Measurements from ENCODE around the gene GALNT6. TPM values are rescaled to one million over a fixed set of nuclear protein-coding genes. Genes with fewer than 3 reads are reported as not detected.
A peak's percentile ranks its signal among the peaks of the same experiment; 100 is the strongest.
"Not testable (repeated sequence)": the region's sequence is repeated elsewhere in the genome, so short reads cannot be mapped to it uniquely, and the experiment has no call there.

The GALNT6 gene
- total RNA-seq, 1 experiment from 2014 or later: 6.5 TPM

DNA sequence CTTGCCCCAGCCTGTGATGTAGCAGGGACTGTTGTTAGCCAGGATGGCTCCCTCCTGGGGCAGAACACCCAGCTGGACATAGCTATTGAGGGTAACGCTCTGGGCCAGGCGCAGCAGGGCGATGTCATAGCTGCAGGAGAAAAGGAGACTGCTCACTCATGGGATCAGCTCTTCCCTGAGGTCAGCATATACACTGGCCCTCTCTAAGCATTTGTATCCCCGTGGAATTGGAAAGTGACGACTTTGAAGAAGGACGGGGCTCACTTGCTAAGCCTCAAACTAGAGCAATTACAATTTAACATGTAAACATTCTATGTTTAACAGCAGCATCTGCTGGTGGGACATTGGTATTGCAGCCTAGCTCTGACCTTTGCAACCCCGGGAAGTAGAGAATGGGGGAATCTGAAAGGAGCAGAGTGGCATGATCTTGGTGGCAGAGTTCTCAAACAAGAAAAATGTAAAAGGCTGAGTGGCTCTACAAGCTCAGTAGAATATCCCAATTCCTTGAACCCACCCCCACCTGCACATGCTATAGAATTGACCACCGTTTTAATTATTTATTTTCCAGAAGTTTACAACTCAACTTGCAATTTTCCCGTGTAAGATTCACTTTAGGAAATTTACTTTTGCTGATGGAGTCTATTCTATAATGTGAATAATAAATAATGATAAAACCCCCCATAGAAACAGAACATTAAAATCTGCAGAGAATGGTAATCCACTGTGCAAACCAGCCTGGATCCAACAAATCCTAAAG lies 49.8 kb downstream of the GALNT6 start:
- no peaks in the 10 kb centered on the region for H3K4me1 ChIP-seq (ENCODE audit: control insufficient read depth, insufficient read depth, low read length)
- ChIA-PET CTCF (interaction anchor here (0.5 to 1.6 kb wide), 15 partner anchors 13 to 516 kb away, joined by 3 to 11 read pairs (median 4); partner anchors contain the start of gene SMAGP), POLR2A (interaction anchor here (0.6 kb wide), 1 partner anchor 37 kb away, joined by 5 read pairs; no protein-coding TSS in a partner anchor)
- in situ Hi-C loops (cut with HindIII; ENCODE audit: low pct_unique_long_range_greater_than_20kb, low sequenced_read_pairs) (no loop called here), intact Hi-C loops (cut with micrococcal nuclease; ENCODE audit: unreplicated experiment) (loop anchor here (5.0 kb wide), 1 partner anchor 74 kb away; no protein-coding TSS in a partner anchor)
- TF ChIP-seq TCF7L2 (IDR thresholded peaks at IDR 0.05; ENCODE audit: low read depth, low read length) (no peak), POLR2AphosphoS5 (IDR thresholded peaks at IDR 0.05; ENCODE audit: low read depth, low read length) (no peak)
- TF ChIP-seq, protein P1, sequence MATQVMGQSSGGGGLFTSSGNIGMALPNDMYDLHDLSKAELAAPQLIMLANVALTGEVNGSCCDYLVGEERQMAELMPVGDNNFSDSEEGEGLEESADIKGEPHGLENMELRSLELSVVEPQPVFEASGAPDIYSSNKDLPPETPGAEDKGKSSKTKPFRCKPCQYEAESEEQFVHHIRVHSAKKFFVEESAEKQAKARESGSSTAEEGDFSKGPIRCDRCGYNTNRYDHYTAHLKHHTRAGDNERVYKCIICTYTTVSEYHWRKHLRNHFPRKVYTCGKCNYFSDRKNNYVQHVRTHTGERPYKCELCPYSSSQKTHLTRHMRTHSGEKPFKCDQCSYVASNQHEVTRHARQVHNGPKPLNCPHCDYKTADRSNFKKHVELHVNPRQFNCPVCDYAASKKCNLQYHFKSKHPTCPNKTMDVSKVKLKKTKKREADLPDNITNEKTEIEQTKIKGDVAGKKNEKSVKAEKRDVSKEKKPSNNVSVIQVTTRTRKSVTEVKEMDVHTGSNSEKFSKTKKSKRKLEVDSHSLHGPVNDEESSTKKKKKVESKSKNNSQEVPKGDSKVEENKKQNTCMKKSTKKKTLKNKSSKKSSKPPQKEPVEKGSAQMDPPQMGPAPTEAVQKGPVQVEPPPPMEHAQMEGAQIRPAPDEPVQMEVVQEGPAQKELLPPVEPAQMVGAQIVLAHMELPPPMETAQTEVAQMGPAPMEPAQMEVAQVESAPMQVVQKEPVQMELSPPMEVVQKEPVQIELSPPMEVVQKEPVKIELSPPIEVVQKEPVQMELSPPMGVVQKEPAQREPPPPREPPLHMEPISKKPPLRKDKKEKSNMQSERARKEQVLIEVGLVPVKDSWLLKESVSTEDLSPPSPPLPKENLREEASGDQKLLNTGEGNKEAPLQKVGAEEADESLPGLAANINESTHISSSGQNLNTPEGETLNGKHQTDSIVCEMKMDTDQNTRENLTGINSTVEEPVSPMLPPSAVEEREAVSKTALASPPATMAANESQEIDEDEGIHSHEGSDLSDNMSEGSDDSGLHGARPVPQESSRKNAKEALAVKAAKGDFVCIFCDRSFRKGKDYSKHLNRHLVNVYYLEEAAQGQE (IDR thresholded peaks at IDR 0.05; ENCODE audit: insufficient read depth in 1 of 2, low read depth in 2 of 2, low read length in 1 of 2): no peak
- TF ChIP-seq, protein P2, sequence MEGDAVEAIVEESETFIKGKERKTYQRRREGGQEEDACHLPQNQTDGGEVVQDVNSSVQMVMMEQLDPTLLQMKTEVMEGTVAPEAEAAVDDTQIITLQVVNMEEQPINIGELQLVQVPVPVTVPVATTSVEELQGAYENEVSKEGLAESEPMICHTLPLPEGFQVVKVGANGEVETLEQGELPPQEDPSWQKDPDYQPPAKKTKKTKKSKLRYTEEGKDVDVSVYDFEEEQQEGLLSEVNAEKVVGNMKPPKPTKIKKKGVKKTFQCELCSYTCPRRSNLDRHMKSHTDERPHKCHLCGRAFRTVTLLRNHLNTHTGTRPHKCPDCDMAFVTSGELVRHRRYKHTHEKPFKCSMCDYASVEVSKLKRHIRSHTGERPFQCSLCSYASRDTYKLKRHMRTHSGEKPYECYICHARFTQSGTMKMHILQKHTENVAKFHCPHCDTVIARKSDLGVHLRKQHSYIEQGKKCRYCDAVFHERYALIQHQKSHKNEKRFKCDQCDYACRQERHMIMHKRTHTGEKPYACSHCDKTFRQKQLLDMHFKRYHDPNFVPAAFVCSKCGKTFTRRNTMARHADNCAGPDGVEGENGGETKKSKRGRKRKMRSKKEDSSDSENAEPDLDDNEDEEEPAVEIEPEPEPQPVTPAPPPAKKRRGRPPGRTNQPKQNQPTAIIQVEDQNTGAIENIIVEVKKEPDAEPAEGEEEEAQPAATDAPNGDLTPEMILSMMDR (IDR thresholded peaks at IDR 0.05): peak; percentile 98
- ATAC-seq (peak; percentile 89), DNase-seq (ENCODE audit: low read depth, low spot score) (peak; percentile 85)
- no TSS peak for BruUV-seq (replicated peaks)
- no peaks in the 10 kb centered on the region for H3K27me3 ChIP-seq (ENCODE audit: control insufficient read depth, insufficient read depth, low read length)
- no peak overlapping the region for H3K27ac ChIP-seq (ENCODE audit: low read length)
- H3K4me3 ChIP-seq (ENCODE audit: low read depth in 2 of 2, low read length in 2 of 2): peak overlapping the region in 1 of 2 experiments; percentile 21; a peak in 1 of 4 replicates
- H3K9me3 ChIP-seq (ENCODE audit: control insufficient read depth, insufficient read depth, low read depth, low read length): no peaks in the 10 kb centered on the region
- H3K36me3 ChIP-seq (ENCODE audit: control insufficient read depth, insufficient read depth, low read length): no peaks in the 10 kb centered on the region

DNA sequence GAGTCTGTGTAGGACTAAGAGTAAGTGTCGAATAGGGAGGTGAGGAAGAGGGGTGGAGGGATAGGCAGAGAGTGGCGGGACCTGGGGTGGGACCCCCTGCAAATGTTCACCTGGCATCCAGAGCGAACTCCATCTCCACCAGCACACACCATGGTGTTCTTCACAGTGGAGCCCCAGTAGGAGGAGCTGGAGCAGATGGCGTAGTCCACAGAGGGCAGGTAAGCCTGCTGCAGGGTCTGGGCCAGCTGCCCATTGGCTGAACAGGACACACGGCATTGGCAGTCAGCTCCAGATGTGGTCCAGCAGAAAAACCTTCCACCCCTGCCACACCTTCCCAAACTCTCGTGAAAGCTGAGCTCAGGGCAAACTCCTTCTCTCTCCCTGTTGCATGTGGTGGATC lies 51.5 kb downstream of the GALNT6 start:
- Histone ChIP-seq H3K4me3 (ENCODE audit: low read depth in 2 of 2, low read length in 2 of 2) (no peak overlapping the region), H3K9me3 (ENCODE audit: control insufficient read depth, insufficient read depth, low read depth, low read length) (no peaks in the 10 kb centered on the region), H3K27ac (ENCODE audit: low read length) (no peak overlapping the region), H3K27me3 (ENCODE audit: control insufficient read depth, insufficient read depth, low read length) (no peaks in the 10 kb centered on the region), H3K36me3 (ENCODE audit: control insufficient read depth, insufficient read depth, low read length) (no peaks in the 10 kb centered on the region), H3K4me1 (ENCODE audit: control insufficient read depth, insufficient read depth, low read length) (no peaks in the 10 kb centered on the region)
- ATAC-seq: no peak
- DNase-seq (ENCODE audit: low read depth, low spot score): no peak
- TF ChIP-seq TCF7L2 (IDR thresholded peaks at IDR 0.05; ENCODE audit: low read depth, low read length) (no peak), POLR2AphosphoS5 (IDR thresholded peaks at IDR 0.05; ENCODE audit: low read depth, low read length) (no peak), SIN3A (IDR thresholded peaks at IDR 0.05; ENCODE audit: borderline replicate concordance, insufficient read depth, low read depth, low read length) (no peak)
- TF ChIP-seq, protein P1 (IDR thresholded peaks at IDR 0.05; ENCODE audit: insufficient read depth in 1 of 2, low read depth in 2 of 2, low read length in 1 of 2): no peak
- TF ChIP-seq, protein P2 (IDR thresholded peaks at IDR 0.05): no peak
- no TSS peak for BruUV-seq (replicated peaks)
- intact Hi-C loops (cut with micrococcal nuclease; ENCODE audit: unreplicated experiment): loop anchor here (5.0 kb wide), 1 partner anchor 72 kb away; no protein-coding TSS in a partner anchor
- in situ Hi-C loops (cut with HindIII; ENCODE audit: low pct_unique_long_range_greater_than_20kb, low sequenced_read_pairs): no loop called here
- CTCF ChIA-PET: no interaction called here
- POLR2A ChIA-PET: no interaction called here

DNA sequence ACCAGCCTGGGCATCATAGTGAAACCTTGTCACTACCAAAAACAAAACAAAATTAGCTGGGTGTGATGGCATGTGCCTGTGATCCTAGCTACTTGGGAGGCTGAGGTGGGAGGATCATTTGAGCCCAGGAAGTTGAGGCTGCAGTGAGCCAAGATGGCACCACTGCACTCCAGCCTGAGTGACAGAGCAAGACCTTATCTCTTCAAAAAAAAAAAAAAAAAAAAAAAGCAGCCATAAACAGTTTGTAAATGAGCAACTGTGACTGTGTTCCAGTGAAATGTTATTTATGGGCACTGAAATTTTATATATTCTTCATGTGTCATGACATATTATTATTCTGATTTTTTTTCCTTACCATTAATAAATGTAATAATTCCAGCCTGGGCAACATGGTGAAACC lies 53.9 kb downstream of the GALNT6 start:
- H3K9me3 ChIP-seq (ENCODE audit: control insufficient read depth, insufficient read depth, low read depth, low read length); intact Hi-C loops (cut with micrococcal nuclease; ENCODE audit: unreplicated experiment): not testable (repeated sequence)

More for the DNA sequence above, 53.9 kb downstream of the GALNT6 start:
- ATAC-seq; H3K27me3 ChIP-seq (ENCODE audit: control insufficient read depth, insufficient read depth, low read length); H3K36me3 ChIP-seq (ENCODE audit: control insufficient read depth, insufficient read depth, low read length); H3K4me3 ChIP-seq (ENCODE audit: low read depth in 2 of 2, low read length in 2 of 2); CTCF ChIA-PET; DNase-seq (ENCODE audit: low read depth, low spot score); H3K4me1 ChIP-seq (ENCODE audit: control insufficient read depth, insufficient read depth, low read length); BruUV-seq (replicated peaks); in situ Hi-C loops (cut with HindIII; ENCODE audit: low pct_unique_long_range_greater_than_20kb, low sequenced_read_pairs); POLR2A ChIA-PET; H3K27ac ChIP-seq (ENCODE audit: low read length): not testable (repeated sequence)

Measured in Panc1 (cell line).